Measurements from ENCODE around the gene TAS1R2. TPM values are rescaled to one million over a fixed set of nuclear protein-coding genes. Genes with fewer than 3 reads are reported as not detected.

The TAS1R2 gene
- total and polyA plus RNA-seq, 2 of the 13 experiments (the other 11 are each of a cell fraction or from before 2014, with no cell fraction given) = not detected

GRCh38 chr1:18883636-18884418, 24.4 kb upstream of the TAS1R2 start (continued):
- TF ChIP-seq THAP9 (CRISPR knock-in tag; IDR thresholded peaks at IDR 0.05; ENCODE audit: borderline replicate concordance) (0 out of 2 replicates have a peak, but pooled peaks have one; percentile 23), ZNF274 (CRISPR knock-in tag; IDR thresholded peaks at IDR 0.05) (0 out of 2 replicates have a peak, but pooled peaks have one; percentile 3), ZNF451 (CRISPR knock-in tag; IDR thresholded peaks at IDR 0.05) (no peak), FOXC1 (CRISPR knock-in tag; IDR thresholded peaks at IDR 0.05; ENCODE audit: borderline replicate concordance) (peak; percentile 18; the same call in 1 of the 2 replicates), ZFP82 (CRISPR knock-in tag; IDR thresholded peaks at IDR 0.05; ENCODE audit: borderline replicate concordance) (no peak), ZNF503 (CRISPR knock-in tag; IDR thresholded peaks at IDR 0.05) (no peak), LCORL (IDR thresholded peaks at IDR 0.05) (no peak), LCORL (CRISPR knock-in tag; IDR thresholded peaks at IDR 0.05) (peak; percentile 48; the same call in 1 of the 2 replicates), CC2D1A (CRISPR knock-in tag; IDR thresholded peaks at IDR 0.05) (no peak), ZNF414 (CRISPR knock-in tag; IDR thresholded peaks at IDR 0.05) (0 out of 2 replicates have a peak, but pooled peaks have one; percentile 44), XRCC5 (optimal IDR thresholded peaks at IDR 0.05; ENCODE audit: low read length) (peak; percentile 73), GLMP (CRISPR knock-in tag; IDR thresholded peaks at IDR 0.05; ENCODE audit: borderline replicate concordance) (no peak), WIZ (CRISPR knock-in tag; IDR thresholded peaks at IDR 0.05) (no peak), LRRFIP1 (CRISPR knock-in tag; conservative IDR thresholded peaks at IDR 0.05) (no peak)

Measured in HepG2 (cell line).